ENCODE data around the gene CX3CR1.

The CX3CR1 gene

DNA sequence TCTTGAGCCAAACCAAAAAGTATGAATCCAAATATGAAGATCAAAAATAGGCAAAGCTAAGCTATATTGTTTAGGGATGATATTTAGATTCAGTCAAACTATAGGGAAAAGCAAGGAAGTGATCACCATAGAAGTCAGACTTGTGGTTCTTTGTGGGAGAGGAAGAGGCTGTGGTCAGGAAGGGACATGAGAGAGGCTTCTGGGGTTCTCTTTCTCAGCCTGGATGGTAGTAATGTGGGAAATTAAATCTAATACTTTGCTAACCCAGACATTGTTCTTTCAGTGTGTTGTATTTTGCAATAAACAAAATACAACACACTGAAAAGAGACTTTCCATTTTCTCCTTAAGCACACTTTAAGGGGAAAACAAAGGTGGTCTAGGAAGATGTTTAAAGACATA, 3.1 kb downstream of the CX3CR1 start:
- ATAC-seq = no peak
- TF ChIP-seq ZFP3 (CRISPR knock-in tag; IDR thresholded peaks at IDR 0.05) (no peak), ISL1 (CRISPR knock-in tag; IDR thresholded peaks at IDR 0.05) (no peak), GLIS3 (CRISPR knock-in tag; IDR thresholded peaks at IDR 0.05) (no peak)
- TF ChIP-seq, protein P1, sequence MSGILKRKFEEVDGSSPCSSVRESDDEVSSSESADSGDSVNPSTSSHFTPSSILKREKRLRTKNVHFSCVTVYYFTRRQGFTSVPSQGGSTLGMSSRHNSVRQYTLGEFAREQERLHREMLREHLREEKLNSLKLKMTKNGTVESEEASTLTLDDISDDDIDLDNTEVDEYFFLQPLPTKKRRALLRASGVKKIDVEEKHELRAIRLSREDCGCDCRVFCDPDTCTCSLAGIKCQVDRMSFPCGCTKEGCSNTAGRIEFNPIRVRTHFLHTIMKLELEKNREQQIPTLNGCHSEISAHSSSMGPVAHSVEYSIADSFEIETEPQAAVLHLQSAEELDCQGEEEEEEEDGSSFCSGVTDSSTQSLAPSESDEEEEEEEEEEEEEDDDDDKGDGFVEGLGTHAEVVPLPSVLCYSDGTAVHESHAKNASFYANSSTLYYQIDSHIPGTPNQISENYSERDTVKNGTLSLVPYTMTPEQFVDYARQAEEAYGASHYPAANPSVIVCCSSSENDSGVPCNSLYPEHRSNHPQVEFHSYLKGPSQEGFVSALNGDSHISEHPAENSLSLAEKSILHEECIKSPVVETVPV (CRISPR knock-in tag; IDR thresholded peaks at IDR 0.05) = no peak
- TF ChIP-seq, protein P2, sequence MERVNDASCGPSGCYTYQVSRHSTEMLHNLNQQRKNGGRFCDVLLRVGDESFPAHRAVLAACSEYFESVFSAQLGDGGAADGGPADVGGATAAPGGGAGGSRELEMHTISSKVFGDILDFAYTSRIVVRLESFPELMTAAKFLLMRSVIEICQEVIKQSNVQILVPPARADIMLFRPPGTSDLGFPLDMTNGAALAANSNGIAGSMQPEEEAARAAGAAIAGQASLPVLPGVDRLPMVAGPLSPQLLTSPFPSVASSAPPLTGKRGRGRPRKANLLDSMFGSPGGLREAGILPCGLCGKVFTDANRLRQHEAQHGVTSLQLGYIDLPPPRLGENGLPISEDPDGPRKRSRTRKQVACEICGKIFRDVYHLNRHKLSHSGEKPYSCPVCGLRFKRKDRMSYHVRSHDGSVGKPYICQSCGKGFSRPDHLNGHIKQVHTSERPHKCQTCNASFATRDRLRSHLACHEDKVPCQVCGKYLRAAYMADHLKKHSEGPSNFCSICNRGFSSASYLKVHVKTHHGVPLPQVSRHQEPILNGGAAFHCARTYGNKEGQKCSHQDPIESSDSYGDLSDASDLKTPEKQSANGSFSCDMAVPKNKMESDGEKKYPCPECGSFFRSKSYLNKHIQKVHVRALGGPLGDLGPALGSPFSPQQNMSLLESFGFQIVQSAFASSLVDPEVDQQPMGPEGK (CRISPR knock-in tag; IDR thresholded peaks at IDR 0.05; ENCODE audit: borderline replicate concordance) = no peak

DNA sequence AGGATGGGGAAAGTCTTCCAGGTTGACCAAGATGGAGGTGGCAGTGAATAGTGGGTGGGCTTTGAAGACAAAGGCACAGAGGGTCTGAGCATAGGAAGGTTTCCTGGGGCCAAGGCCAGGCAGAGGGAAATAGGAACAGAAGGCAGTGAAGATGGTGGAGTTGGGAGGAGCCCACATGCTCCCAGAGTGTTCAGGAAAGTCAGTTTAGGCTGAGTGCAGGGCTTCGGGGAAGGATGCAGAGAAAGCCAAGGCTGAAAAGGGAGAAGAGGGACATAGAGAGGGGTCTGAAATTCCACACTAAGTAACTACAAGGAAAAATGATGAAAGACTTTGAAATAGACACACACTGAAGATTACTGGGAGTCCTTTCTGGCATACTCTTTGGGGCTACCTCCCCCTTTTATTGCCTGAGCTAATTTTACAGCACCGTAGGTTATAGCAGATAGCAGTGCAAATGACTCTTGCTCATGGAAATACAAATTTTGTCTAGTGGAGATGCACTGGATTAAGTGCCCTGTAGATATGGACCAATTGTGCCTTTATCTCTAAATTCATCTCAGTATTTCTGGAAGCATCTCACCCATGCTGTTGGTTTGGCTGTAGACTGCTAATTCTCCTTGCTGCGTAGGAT, 3.8 kb downstream of the CX3CR1 start:
- TF ChIP-seq SNAI2 (CRISPR knock-in tag; IDR thresholded peaks at IDR 0.05) (no peak), CSDC2 (CRISPR knock-in tag; IDR thresholded peaks at IDR 0.05) (no peak), ZFP30 (CRISPR knock-in tag; IDR thresholded peaks at IDR 0.05) (no peak), RARB (CRISPR knock-in tag; IDR thresholded peaks at IDR 0.05) (no peak), TOX (CRISPR knock-in tag; IDR thresholded peaks at IDR 0.05; ENCODE audit: borderline replicate concordance) (no peak), TCF4 (CRISPR knock-in tag; IDR thresholded peaks at IDR 0.05; ENCODE audit: borderline replicate concordance) (no peak)
- no peak for ATAC-seq

DNA sequence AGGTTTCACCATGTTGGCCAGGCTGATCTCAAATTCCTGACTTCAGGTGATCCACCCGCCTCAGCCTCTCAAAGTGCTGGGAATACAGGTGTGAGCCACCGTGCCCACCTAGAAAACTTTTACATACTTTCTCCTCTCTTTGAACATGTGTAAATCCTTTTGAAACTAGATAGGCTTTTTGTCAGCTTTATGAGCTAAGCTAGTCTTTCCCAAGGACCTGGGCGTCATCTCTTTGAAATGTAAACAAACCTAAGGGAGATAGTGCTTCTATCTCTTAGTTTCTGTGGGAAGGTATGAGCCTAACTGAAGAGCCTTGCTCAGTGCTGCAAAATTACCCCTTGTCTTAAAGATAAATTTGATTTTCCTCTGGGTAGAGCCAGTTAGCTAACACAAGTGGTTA, 4.8 kb downstream of the CX3CR1 start:
- no peak for ATAC-seq
- TF ChIP-seq SNAI2 (CRISPR knock-in tag; IDR thresholded peaks at IDR 0.05) (no peak), PPARA (CRISPR knock-in tag; IDR thresholded peaks at IDR 0.05; ENCODE audit: borderline replicate concordance) (no peak), CSDC2 (CRISPR knock-in tag; IDR thresholded peaks at IDR 0.05) (no peak), BACH2 (CRISPR knock-in tag; IDR thresholded peaks at IDR 0.05; ENCODE audit: borderline replicate concordance) (no peak), RARB (CRISPR knock-in tag; IDR thresholded peaks at IDR 0.05) (no peak), GLIS3 (CRISPR knock-in tag; IDR thresholded peaks at IDR 0.05) (no peak), ZNF565 (CRISPR knock-in tag; conservative IDR thresholded peaks at IDR 0.05; ENCODE audit: low read depth) (no peak), ISL1 (CRISPR knock-in tag; IDR thresholded peaks at IDR 0.05) (no peak), ZFP3 (CRISPR knock-in tag; IDR thresholded peaks at IDR 0.05) (no peak), ESRRG (CRISPR knock-in tag; IDR thresholded peaks at IDR 0.05) (no peak), ARNTL (CRISPR knock-in tag; IDR thresholded peaks at IDR 0.05; ENCODE audit: borderline replicate concordance, low read depth) (no peak), ZNF8 (CRISPR knock-in tag; IDR thresholded peaks at IDR 0.05) (no peak), OSR1 (CRISPR knock-in tag; IDR thresholded peaks at IDR 0.05) (no peak)
- TF ChIP-seq, protein P2 (CRISPR knock-in tag; IDR thresholded peaks at IDR 0.05; ENCODE audit: borderline replicate concordance) = no peak
- TF ChIP-seq, protein P3, sequence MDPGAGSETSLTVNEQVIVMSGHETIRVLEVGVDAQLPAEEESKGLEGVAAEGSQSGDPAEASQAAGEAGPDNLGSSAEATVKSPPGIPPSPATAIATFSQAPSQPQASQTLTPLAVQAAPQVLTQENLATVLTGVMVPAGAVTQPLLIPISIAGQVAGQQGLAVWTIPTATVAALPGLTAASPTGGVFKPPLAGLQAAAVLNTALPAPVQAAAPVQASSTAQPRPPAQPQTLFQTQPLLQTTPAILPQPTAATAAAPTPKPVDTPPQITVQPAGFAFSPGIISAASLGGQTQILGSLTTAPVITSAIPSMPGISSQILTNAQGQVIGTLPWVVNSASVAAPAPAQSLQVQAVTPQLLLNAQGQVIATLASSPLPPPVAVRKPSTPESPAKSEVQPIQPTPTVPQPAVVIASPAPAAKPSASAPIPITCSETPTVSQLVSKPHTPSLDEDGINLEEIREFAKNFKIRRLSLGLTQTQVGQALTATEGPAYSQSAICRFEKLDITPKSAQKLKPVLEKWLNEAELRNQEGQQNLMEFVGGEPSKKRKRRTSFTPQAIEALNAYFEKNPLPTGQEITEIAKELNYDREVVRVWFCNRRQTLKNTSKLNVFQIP (CRISPR knock-in tag; IDR thresholded peaks at IDR 0.05; ENCODE audit: borderline replicate concordance, low read depth) = no peak
- TF ChIP-seq, protein P4, sequence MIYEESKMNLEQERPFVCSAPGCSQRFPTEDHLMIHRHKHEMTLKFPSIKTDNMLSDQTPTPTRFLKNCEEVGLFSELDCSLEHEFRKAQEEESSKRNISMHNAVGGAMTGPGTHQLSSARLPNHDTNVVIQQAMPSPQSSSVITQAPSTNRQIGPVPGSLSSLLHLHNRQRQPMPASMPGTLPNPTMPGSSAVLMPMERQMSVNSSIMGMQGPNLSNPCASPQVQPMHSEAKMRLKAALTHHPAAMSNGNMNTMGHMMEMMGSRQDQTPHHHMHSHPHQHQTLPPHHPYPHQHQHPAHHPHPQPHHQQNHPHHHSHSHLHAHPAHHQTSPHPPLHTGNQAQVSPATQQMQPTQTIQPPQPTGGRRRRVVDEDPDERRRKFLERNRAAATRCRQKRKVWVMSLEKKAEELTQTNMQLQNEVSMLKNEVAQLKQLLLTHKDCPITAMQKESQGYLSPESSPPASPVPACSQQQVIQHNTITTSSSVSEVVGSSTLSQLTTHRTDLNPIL (CRISPR knock-in tag; IDR thresholded peaks at IDR 0.05; ENCODE audit: low read depth) = no peak
- TF ChIP-seq, protein P1 (CRISPR knock-in tag; IDR thresholded peaks at IDR 0.05) = no peak
- TF ChIP-seq, protein P5, sequence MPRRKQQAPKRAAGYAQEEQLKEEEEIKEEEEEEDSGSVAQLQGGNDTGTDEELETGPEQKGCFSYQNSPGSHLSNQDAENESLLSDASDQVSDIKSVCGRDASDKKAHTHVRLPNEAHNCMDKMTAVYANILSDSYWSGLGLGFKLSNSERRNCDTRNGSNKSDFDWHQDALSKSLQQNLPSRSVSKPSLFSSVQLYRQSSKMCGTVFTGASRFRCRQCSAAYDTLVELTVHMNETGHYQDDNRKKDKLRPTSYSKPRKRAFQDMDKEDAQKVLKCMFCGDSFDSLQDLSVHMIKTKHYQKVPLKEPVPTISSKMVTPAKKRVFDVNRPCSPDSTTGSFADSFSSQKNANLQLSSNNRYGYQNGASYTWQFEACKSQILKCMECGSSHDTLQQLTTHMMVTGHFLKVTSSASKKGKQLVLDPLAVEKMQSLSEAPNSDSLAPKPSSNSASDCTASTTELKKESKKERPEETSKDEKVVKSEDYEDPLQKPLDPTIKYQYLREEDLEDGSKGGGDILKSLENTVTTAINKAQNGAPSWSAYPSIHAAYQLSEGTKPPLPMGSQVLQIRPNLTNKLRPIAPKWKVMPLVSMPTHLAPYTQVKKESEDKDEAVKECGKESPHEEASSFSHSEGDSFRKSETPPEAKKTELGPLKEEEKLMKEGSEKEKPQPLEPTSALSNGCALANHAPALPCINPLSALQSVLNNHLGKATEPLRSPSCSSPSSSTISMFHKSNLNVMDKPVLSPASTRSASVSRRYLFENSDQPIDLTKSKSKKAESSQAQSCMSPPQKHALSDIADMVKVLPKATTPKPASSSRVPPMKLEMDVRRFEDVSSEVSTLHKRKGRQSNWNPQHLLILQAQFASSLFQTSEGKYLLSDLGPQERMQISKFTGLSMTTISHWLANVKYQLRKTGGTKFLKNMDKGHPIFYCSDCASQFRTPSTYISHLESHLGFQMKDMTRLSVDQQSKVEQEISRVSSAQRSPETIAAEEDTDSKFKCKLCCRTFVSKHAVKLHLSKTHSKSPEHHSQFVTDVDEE (CRISPR knock-in tag; IDR thresholded peaks at IDR 0.05) = no peak
